ENCODE data around the gene TRIM67. TPM values are rescaled to one million over a fixed set of nuclear protein-coding genes. Genes with fewer than 3 reads are reported as not detected.

Gene TRIM67
- total and polyA plus RNA-seq, 4 experiments from 2014 or later, result not detected

Other genes starting within 250 kb of the TRIM67 start
- gene TTC13, start 183.2 kb upstream of the TRIM67 start, total RNA-seq, result 10 to 100 TPM; 43.9 to 54.5 TPM
- 10 to 100 TPM; 11.7 to 13.4 TPM for gene TTC13, start 183.2 kb upstream of the TRIM67 start, polyA plus RNA-seq
- 10 to 100 TPM; 13.8 to 14.2 TPM for gene ARV1, start 183.0 kb upstream of the TRIM67 start, total RNA-seq
- gene ARV1, start 183.0 kb upstream of the TRIM67 start, polyA plus RNA-seq, result 10 to 100 TPM; 24.4 to 37.4 TPM
- gene FAM89A, start 121.8 kb upstream of the TRIM67 start, total RNA-seq, result 1 to 10 TPM; 6.5 to 8.7 TPM
- 1 to 10 TPM; 7.7 to 8.5 TPM for gene FAM89A, start 121.8 kb upstream of the TRIM67 start, polyA plus RNA-seq
- gene GNPAT, start 79.2 kb downstream of the TRIM67 start, total RNA-seq, result 10 to 100 TPM; 36.9 to 41.2 TPM
- gene GNPAT, start 79.2 kb downstream of the TRIM67 start, polyA plus RNA-seq, result 10 to 100 TPM; 35.7 to 51.9 TPM
- 10 to 100 TPM; 37.4 to 37.7 TPM for gene EXOC8, start 175.8 kb downstream of the TRIM67 start, total RNA-seq
- 1 to 10 TPM; 2.2 to 3.3 TPM for gene EXOC8, start 175.8 kb downstream of the TRIM67 start, polyA plus RNA-seq
- gene SPRTN, start 176.2 kb downstream of the TRIM67 start, total RNA-seq, result 10 to 100 TPM; 15.4 to 16.2 TPM
- 10 to 100 TPM; 10.6 to 17.7 TPM for gene SPRTN, start 176.2 kb downstream of the TRIM67 start, polyA plus RNA-seq

All from CD4-positive, alpha-beta memory T cell (primary cell).